GM18909 (cell line): Measurements from ENCODE around the gene JSRP1.

Source experiments
- ATAC-seq: cut with Tn5 transposase; IDR thresholded peaks from one replicate; pipeline ENCODE4 v1.9.1; 2021; ENCODE audit warnings: mild to moderate bottlenecking; ENCODE audit not compliant: unreplicated experiment, poor library complexity

JSRP1 gene

GRCh38 chr19:2268861-2269243 is 12.6 kb upstream of the JSRP1 start:
- no peak for ATAC-seq

- ATAC-seq: no peak
Measured at GRCh38 chr19:2268480-2268830, 12.2 kb upstream of the JSRP1 start.

GRCh38 chr19:2266183-2266993 is 10.2 kb upstream of the JSRP1 start:
- ATAC-seq: no peak

GRCh38 chr19:2261438-2262172 is 5.4 kb upstream of the JSRP1 start:
- ATAC-seq: no peak

GRCh38 chr19:2260341-2260805 is 4.2 kb upstream of the JSRP1 start:
- no peak for ATAC-seq

- no peak for ATAC-seq
Measured at GRCh38 chr19:2259336-2259735, 3.1 kb upstream of the JSRP1 start.

GRCh38 chr19:2255112-2255845 is 938 bp downstream of the JSRP1 start:
- no peak for ATAC-seq

- ATAC-seq: no peak
Measured at GRCh38 chr19:2254064-2254872, 1.9 kb downstream of the JSRP1 start.

- no peak for ATAC-seq
Measured at GRCh38 chr19:2253106-2254063, 2.8 kb downstream of the JSRP1 start.

GRCh38 chr19:2252797-2253105 is 3.5 kb downstream of the JSRP1 start:
- ATAC-seq: no peak

- no peak for ATAC-seq
Measured at GRCh38 chr19:2252055-2252796, 4.0 kb downstream of the JSRP1 start.

GRCh38 chr19:2251106-2252054 is 4.8 kb downstream of the JSRP1 start:
- no peak for ATAC-seq

- no peak for ATAC-seq
Measured at GRCh38 chr19:2250766-2251105, 5.5 kb downstream of the JSRP1 start.

GRCh38 chr19:2249880-2250765 is 6.1 kb downstream of the JSRP1 start:
- ATAC-seq: no peak

GRCh38 chr19:2249010-2249866 is 7.0 kb downstream of the JSRP1 start, which contains the start of gene AMH:
AMH (plus strand) TSS chr19:2249323; CDS start chr19:2249333, 10 bp downstream.
- no peak for ATAC-seq
